ENCODE data around the gene AP5B1. TPM values are rescaled to one million over a fixed set of nuclear protein-coding genes. Genes with fewer than 3 reads are reported as not detected.

Gene AP5B1
- total RNA-seq, 4 donors from 2014 or later = 12.7 to 27.5 (median 18.8) TPM

GRCh38 chr11:65808744-65809341 is 28.1 kb upstream of the AP5B1 start:
- H3K4me3 ChIP-seq = no peak overlapping the region
- TF ChIP-seq EP300 (IDR thresholded peaks at IDR 0.05) (no peak), CTCF (IDR thresholded peaks at IDR 0.05) (no peak), POLR2A (IDR thresholded peaks at IDR 0.05) (no peak)
- H3K36me3 ChIP-seq = no peaks in the 10 kb centered on the region
- no peaks in the 10 kb centered on the region for H3K4me1 ChIP-seq
- 79 to 80% methylated on average over 20 of the region's 20 CpGs for WGBS, 2 donors
- no peak for DNase-seq (ENCODE audit: low spot score in 2 of 2)
- H3K27me3 ChIP-seq = peaks cover 2 to 25% of the 10 kb centered on the region in 2 donors
- H3K27ac ChIP-seq = no peak overlapping the region
- H3K9me3 ChIP-seq = no peaks in the 10 kb centered on the region

- Histone ChIP-seq H3K36me3 (no peaks in the 10 kb centered on the region), H3K27ac (no peak overlapping the region), H3K4me1 (no peaks in the 10 kb centered on the region), H3K4me3 (no peak overlapping the region), H3K27me3 (peaks cover 2 to 44% of the 10 kb centered on the region in 2 donors), H3K9me3 (no peaks in the 10 kb centered on the region)
- no peak for TF ChIP-seq POLR2A (IDR thresholded peaks at IDR 0.05)
- no peak for TF ChIP-seq EP300 (IDR thresholded peaks at IDR 0.05)
- no peak for TF ChIP-seq CTCF (IDR thresholded peaks at IDR 0.05)
- WGBS, 2 donors = 43 to 46% methylated on average over 6 of the region's 6 CpGs
- DNase-seq (ENCODE audit: low spot score in 2 of 2) = no peak
Measured at GRCh38 chr11:65806979-65807378, 26.2 kb upstream of the AP5B1 start.

- no peak for DNase-seq (ENCODE audit: low spot score in 2 of 2)
- 61 to 62% methylated on average over 21 of the region's 21 CpGs for WGBS, 2 donors
- H3K9me3 ChIP-seq = no peaks in the 10 kb centered on the region
Measured at GRCh38 chr11:65803797-65804492, 23.2 kb upstream of the AP5B1 start.

GRCh38 chr11:65802841-65803240 is 22.1 kb upstream of the AP5B1 start:
- peaks cover 2 to 83% of the 10 kb centered on the region in 2 donors for H3K27me3 ChIP-seq
- no peak overlapping the region for H3K4me3 ChIP-seq
- H3K27ac ChIP-seq = no peak overlapping the region
- WGBS, 2 donors = 73 to 76% methylated on average over 9 of the region's 9 CpGs
- DNase-seq (ENCODE audit: low spot score in 2 of 2) = no peak
- no peaks in the 10 kb centered on the region for H3K4me1 ChIP-seq
- TF ChIP-seq POLR2A (IDR thresholded peaks at IDR 0.05) (no peak), EP300 (IDR thresholded peaks at IDR 0.05) (no peak), CTCF (IDR thresholded peaks at IDR 0.05) (no peak)
- H3K9me3 ChIP-seq = no peaks in the 10 kb centered on the region
- H3K36me3 ChIP-seq = no peaks in the 10 kb centered on the region

More at GRCh38 chr11:65803797-65804492, 23.2 kb upstream of the AP5B1 start:
- Histone ChIP-seq H3K4me3 (no peak overlapping the region), H3K36me3 (no peaks in the 10 kb centered on the region), H3K27me3 (peaks cover 2 to 72% of the 10 kb centered on the region in 2 donors), H3K4me1 (no peaks in the 10 kb centered on the region), H3K27ac (no peak overlapping the region)
- TF ChIP-seq CTCF (IDR thresholded peaks at IDR 0.05) = no peak
- TF ChIP-seq EP300 (IDR thresholded peaks at IDR 0.05) = no peak
- no peak for TF ChIP-seq POLR2A (IDR thresholded peaks at IDR 0.05)
